Measurements from ENCODE around the gene TPSAB1. TPM values are rescaled to one million over a fixed set of nuclear protein-coding genes. Genes with fewer than 3 reads are reported as not detected.

The TPSAB1 gene
- total RNA-seq, 1 experiment from 2014 or later, result not detected

DNA sequence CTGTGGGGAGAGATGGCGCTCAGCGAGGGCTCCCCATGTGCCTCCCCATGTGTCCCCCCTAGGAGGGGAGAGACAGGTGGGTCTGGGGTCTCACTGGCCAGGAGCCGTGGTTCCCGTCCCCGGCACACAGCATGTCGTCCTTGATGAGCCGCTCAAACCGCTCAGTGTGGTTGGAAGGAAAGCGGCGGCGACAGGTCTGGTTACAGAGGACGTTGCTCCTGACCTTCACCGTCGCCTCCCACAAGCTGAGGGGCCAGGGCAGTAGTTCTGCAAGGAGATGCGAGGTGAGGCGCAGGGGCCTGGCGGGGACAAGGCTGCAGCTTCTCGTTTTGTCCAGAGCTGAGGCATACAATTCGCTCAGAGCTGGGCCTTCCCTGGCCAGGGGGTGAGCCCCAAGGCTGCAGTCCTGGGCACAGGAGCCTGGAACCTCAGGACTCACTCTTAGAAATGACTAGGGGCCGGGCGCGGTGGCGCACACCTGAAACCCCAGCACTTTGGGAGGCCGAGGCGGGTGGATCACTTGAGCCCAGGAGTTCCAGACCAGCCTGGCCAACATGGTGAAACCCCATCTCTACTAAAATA, 46.1 kb downstream of the TPSAB1 start:
- intact Hi-C loops (cut with micrococcal nuclease), result no loop called here
- POLR2A ChIA-PET (ENCODE audit: unreplicated experiment), result no interaction called here
- Histone ChIP-seq H3K9ac (ENCODE audit: low read length) (no peak overlapping the region), H3K9me3 (ENCODE audit: low read length) (no peaks in the 10 kb centered on the region), H4K20me1 (ENCODE audit: low read length) (no peaks in the 10 kb centered on the region), H3K4me3 (ENCODE audit: low read length) (no peak overlapping the region), H3K4me2 (ENCODE audit: low read length) (no peak overlapping the region), H3K27ac (ENCODE audit: low read length) (no peak overlapping the region), H3K27me3 (ENCODE audit: low read length) (no peaks in the 10 kb centered on the region), H3K79me2 (ENCODE audit: low read length) (no peaks in the 10 kb centered on the region), H3K9me2 (replicated peaks; ENCODE audit: low read length) (no peaks in the 10 kb centered on the region), H3K4me1 (ENCODE audit: insufficient read depth, low read length) (no peaks in the 10 kb centered on the region), H2AFZ (ENCODE audit: low read length) (no peak overlapping the region), H3F3A (ENCODE audit: low read length, unreplicated experiment) (no peaks in the 10 kb centered on the region), H3K36me3 (ENCODE audit: low read depth, low read length) (no peaks in the 10 kb centered on the region)
- no peak for DNase-seq
- TF ChIP-seq EZH2phosphoT487 (IDR thresholded peaks at IDR 0.05; ENCODE audit: borderline replicate concordance, low read length), result no peak
- TF ChIP-seq, protein P1, sequence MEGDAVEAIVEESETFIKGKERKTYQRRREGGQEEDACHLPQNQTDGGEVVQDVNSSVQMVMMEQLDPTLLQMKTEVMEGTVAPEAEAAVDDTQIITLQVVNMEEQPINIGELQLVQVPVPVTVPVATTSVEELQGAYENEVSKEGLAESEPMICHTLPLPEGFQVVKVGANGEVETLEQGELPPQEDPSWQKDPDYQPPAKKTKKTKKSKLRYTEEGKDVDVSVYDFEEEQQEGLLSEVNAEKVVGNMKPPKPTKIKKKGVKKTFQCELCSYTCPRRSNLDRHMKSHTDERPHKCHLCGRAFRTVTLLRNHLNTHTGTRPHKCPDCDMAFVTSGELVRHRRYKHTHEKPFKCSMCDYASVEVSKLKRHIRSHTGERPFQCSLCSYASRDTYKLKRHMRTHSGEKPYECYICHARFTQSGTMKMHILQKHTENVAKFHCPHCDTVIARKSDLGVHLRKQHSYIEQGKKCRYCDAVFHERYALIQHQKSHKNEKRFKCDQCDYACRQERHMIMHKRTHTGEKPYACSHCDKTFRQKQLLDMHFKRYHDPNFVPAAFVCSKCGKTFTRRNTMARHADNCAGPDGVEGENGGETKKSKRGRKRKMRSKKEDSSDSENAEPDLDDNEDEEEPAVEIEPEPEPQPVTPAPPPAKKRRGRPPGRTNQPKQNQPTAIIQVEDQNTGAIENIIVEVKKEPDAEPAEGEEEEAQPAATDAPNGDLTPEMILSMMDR (conservative IDR thresholded peaks at IDR 0.05; ENCODE audit: low read depth, low read length), result no peak
- TF ChIP-seq EZH2 (IDR thresholded peaks at IDR 0.05; ENCODE audit: low read length, unreplicated experiment), result no peak
- no peak for ATAC-seq
- CTCF ChIA-PET, result no interaction called here
- BruUV-seq (replicated peaks), result no TSS peak

DNA sequence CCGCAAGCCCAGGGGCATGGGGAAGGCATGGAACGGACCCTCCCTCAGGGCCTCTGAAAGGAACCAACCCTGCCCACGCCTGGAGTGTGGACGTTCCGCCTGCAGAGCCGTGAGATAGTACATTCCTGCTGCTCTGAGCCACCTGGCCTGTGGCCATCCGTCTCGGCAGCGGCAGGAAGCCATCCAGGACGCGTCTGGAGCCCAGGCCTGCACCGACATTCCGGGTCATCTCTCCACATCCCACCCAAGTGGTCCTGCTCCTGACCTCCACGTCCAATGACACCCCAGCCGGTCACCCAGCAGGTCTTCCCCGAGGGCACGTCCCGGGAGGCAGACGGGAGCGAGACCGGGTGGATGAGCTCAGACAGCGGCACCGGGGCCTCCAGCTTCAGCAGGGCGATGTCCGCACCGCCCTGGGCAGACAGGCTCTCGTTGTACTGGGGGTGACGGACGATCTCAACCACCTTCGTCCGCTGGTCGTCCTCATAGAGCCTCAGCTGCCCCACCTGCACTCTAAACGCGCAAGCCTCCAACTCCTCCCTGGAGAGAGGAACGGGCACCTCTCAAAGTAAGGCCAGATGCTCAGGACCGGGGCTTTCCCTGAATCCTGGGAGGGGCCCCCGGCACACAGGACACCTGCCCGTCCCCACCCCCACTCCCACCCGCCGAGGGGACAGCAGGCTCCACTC, 47.6 kb downstream of the TPSAB1 start:
- Histone ChIP-seq H3K79me2 (ENCODE audit: low read length) (no peaks in the 10 kb centered on the region), H2AFZ (ENCODE audit: low read length) (peak overlapping the region; percentile 72), H3K27ac (ENCODE audit: low read length) (no peak overlapping the region), H3K4me2 (ENCODE audit: low read length) (peak overlapping the region; percentile 73), H3K4me3 (ENCODE audit: low read length) (peak overlapping the region; percentile 44; the same call in 1 of the 2 replicates), H3K9me3 (ENCODE audit: low read length) (no peaks in the 10 kb centered on the region), H3K9ac (ENCODE audit: low read length) (no peak overlapping the region), H3K4me1 (ENCODE audit: insufficient read depth, low read length) (no peaks in the 10 kb centered on the region), H3K27me3 (ENCODE audit: low read length) (no peaks in the 10 kb centered on the region), H3K9me2 (replicated peaks; ENCODE audit: low read length) (no peaks in the 10 kb centered on the region), H3F3A (ENCODE audit: low read length, unreplicated experiment) (no peaks in the 10 kb centered on the region), H3K36me3 (ENCODE audit: low read depth, low read length) (no peaks in the 10 kb centered on the region), H4K20me1 (ENCODE audit: low read length) (no peaks in the 10 kb centered on the region)
- ChIA-PET CTCF (no interaction called here), POLR2A (ENCODE audit: unreplicated experiment) (no interaction called here)
- ATAC-seq (peak; percentile 76), DNase-seq (peak; percentile 20)
- intact Hi-C loops (cut with micrococcal nuclease), result no loop called here
- BruUV-seq (replicated peaks), result no TSS peak
- TF ChIP-seq, protein P1 (conservative IDR thresholded peaks at IDR 0.05; ENCODE audit: low read depth, low read length), result no peak
- no peak for TF ChIP-seq EZH2phosphoT487 (IDR thresholded peaks at IDR 0.05; ENCODE audit: borderline replicate concordance, low read length)
- no peak for TF ChIP-seq EZH2 (IDR thresholded peaks at IDR 0.05; ENCODE audit: low read length, unreplicated experiment)

DNA sequence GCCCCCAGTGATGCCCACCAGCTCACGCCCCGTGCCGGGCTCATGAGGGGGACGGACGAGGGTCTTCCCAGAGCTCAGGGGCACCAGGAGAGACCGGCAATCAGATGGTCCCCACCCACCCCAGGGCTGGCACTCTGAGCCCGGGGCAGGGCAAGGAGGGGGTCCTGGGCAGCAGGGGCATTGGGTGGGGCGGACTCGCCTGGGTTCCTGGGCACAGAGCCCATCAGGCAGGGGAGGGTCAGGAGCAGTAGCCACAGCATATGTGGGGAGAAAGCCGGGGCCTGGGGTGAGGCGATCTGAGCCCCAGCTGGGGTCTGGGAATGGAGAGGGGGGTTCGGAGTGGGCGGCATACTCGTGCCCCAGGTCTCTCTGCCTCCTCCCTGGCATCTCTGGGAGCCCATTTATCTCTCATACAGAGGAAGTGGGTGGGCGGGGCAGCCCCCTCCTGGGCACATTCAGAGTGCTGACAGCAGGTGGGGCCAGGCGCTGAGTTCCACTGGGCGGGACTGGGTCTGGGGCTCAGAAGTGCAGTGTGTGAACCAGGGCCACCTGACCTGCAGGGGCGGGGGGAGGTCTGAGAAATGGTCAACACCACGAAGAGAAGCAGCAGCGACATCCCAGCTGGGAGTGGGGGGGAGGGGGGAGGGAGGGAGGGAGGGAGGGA, 48.4 kb downstream of the TPSAB1 start:
- BruUV-seq (replicated peaks), result no TSS peak
- no peak overlapping the region for H2AFZ ChIP-seq (ENCODE audit: low read length)
- H3K36me3 ChIP-seq (ENCODE audit: low read depth, low read length), result no peaks in the 10 kb centered on the region
- H3K9me2 ChIP-seq (replicated peaks; ENCODE audit: low read length), result no peaks in the 10 kb centered on the region
- CTCF ChIA-PET, result no interaction called here
- no peak overlapping the region for H3K4me3 ChIP-seq (ENCODE audit: low read length)
- H3K9ac ChIP-seq (ENCODE audit: low read length), result no peak overlapping the region
- H4K20me1 ChIP-seq (ENCODE audit: low read length), result no peaks in the 10 kb centered on the region
- no peak overlapping the region for H3K4me2 ChIP-seq (ENCODE audit: low read length)
- H3K79me2 ChIP-seq (ENCODE audit: low read length), result no peaks in the 10 kb centered on the region
- no peak for DNase-seq
- H3K27me3 ChIP-seq (ENCODE audit: low read length), result no peaks in the 10 kb centered on the region
- H3F3A ChIP-seq (ENCODE audit: low read length, unreplicated experiment), result no peaks in the 10 kb centered on the region
- POLR2A ChIA-PET (ENCODE audit: unreplicated experiment), result no interaction called here
- intact Hi-C loops (cut with micrococcal nuclease), result no loop called here
- no peak overlapping the region for H3K27ac ChIP-seq (ENCODE audit: low read length)
- TF ChIP-seq EZH2 (IDR thresholded peaks at IDR 0.05; ENCODE audit: low read length, unreplicated experiment), result no peak
- TF ChIP-seq, protein P1 (conservative IDR thresholded peaks at IDR 0.05; ENCODE audit: low read depth, low read length), result no peak
- TF ChIP-seq EZH2phosphoT487 (IDR thresholded peaks at IDR 0.05; ENCODE audit: borderline replicate concordance, low read length), result no peak
- ATAC-seq, result no peak
- no peaks in the 10 kb centered on the region for H3K9me3 ChIP-seq (ENCODE audit: low read length)
- no peaks in the 10 kb centered on the region; the same call in 1 of the 2 replicates for H3K4me1 ChIP-seq (ENCODE audit: insufficient read depth, low read length)

Data from PC-3 (cell line).